GM12875 (cell line): ENCODE results near the gene FUT8.
"Not testable (repeated sequence)": the region's sequence is repeated elsewhere in the genome, so short reads cannot be mapped to it uniquely, and the experiment has no call there.

ENCODE experiments used
- H3K4me3 ChIP-seq: one replicate; pipeline ENCODE4 v1.5.1; 2011; ENCODE audit warnings: low read depth, low read length, control low read depth
- CTCF ChIP-seq: IDR thresholded peaks from 2 replicates; pipeline ENCODE4 v1.5.1; 2011; ENCODE audit warnings: low read depth, mild to moderate bottlenecking, control low read depth, inconsistent platforms, low read length, moderate library complexity, borderline replicate concordance; ENCODE audit not compliant: insufficient read depth

FUT8 gene

GRCh38 chr14:65658202-65658601, 245.7 kb downstream of the FUT8 start:
- no peak overlapping the region for H3K4me3 ChIP-seq
- TF ChIP-seq CTCF = no peak

- no peak for TF ChIP-seq CTCF
- H3K4me3 ChIP-seq = no peak overlapping the region
Observed at GRCh38 chr14:65661865-65662264, 249.3 kb downstream of the FUT8 start.

GRCh38 chr14:65664436-65664835, 251.9 kb downstream of the FUT8 start:
- TF ChIP-seq CTCF = no peak
- H3K4me3 ChIP-seq = no peak overlapping the region

- no peak for TF ChIP-seq CTCF
- H3K4me3 ChIP-seq = no peak overlapping the region
Observed at GRCh38 chr14:65676361-65677014, 264.0 kb downstream of the FUT8 start.

- no peak for TF ChIP-seq CTCF
Observed at GRCh38 chr14:65685572-65685971, 273.0 kb downstream of the FUT8 start.

GRCh38 chr14:65686761-65687160, 274.2 kb downstream of the FUT8 start:
- TF ChIP-seq CTCF = no peak
- H3K4me3 ChIP-seq = no peak overlapping the region

More at GRCh38 chr14:65685572-65685971, 273.0 kb downstream of the FUT8 start:
- no peak overlapping the region for H3K4me3 ChIP-seq

- no peak overlapping the region for H3K4me3 ChIP-seq
- TF ChIP-seq CTCF = no peak
Observed at GRCh38 chr14:65689070-65689469, 276.5 kb downstream of the FUT8 start.

GRCh38 chr14:65692566-65692965, 280.0 kb downstream of the FUT8 start:
- H3K4me3 ChIP-seq = not testable (repeated sequence)
